ENCODE results near the gene PXDN.

Gene PXDN

DNA sequence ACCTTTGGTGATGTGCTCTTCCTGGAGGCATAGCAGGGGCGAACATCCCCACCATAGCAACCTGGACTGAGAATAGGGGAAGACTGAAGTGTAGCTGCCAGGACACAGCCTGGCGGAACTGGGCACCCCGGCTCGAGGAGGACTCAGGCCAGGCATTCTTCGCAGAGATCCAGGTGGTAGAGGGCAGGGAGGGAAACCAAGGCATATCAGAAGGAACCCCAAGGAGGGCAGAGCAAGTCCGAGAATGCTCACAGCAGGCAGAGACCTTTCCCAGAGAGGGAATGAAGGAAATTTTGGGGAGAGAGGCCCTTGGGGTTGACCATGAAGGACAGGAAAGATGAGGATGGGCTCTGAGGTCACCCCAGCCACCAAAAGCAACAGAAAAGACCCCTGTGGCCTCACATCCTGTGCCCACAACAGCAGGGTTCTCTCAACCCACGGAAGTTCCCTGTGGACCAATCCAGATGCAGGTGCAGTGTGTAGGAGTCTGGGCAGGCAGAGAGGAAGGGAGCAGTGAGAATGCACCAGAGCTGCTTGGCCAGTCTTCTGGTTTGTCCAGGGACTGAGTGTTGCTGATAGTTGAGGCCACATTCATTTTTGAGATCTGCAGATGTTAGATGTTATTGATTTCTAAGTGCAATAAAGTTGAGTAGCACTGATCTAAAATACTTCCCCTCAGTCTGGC, 136.9 kb downstream of the PXDN start:
- no peak for DNase-seq

DNA sequence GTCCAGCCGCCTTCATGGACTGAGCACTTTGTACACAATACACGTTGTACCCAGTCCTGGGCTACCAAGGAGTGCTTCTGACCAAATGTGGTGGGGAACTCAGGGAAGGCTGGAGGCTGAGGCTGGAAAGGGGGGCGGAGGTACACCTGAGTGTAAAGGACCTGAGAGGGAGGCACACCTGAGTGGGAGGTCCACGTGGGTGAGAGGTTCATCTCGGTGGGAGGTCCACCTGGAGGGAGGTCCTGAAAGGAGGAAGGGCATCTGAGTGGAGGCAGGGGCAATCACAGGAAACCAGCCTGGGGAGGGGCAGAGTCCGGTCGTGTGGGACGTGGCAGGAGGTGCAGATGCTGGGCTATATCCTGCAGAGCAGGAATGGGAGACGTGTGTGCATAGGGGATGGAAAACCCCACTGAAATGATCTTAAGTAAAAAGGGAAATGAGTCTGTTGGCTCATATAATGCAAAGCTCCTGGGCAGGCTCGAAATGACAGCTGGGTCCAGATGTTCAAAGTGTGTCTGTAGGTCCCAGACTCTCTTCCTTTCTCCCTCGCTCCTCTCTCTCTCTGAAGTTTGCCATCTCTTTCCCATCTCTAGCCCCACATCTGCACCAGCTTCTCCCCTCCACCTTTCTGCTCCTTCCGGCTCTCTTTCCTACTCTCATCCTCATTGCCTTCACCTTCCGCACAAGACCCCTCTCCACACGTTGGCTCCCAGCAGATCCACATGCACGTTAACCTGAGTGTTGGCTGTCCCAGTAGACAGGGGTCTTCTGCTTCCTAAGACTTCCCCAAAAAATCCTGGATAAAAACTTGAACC, 137.7 kb downstream of the PXDN start:
- no peak for DNase-seq

DNA sequence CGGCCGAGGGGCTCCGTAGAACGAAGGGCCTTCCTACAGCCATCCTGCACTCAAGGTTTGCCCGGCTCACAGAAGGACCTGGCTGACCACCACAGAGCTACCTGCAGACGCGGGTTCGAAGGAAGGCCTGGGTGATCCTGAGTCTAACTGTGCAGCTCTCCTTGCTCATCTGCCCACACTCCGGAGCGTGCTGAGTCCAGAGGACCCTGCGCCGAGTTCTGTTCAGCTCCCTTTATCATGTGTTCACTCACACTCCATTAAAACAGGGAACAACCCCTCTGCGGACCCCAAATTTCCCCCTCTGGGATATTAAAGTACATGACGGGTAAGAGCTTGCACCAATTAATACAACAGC, 138.3 kb downstream of the PXDN start:
- no peak for DNase-seq

DNA sequence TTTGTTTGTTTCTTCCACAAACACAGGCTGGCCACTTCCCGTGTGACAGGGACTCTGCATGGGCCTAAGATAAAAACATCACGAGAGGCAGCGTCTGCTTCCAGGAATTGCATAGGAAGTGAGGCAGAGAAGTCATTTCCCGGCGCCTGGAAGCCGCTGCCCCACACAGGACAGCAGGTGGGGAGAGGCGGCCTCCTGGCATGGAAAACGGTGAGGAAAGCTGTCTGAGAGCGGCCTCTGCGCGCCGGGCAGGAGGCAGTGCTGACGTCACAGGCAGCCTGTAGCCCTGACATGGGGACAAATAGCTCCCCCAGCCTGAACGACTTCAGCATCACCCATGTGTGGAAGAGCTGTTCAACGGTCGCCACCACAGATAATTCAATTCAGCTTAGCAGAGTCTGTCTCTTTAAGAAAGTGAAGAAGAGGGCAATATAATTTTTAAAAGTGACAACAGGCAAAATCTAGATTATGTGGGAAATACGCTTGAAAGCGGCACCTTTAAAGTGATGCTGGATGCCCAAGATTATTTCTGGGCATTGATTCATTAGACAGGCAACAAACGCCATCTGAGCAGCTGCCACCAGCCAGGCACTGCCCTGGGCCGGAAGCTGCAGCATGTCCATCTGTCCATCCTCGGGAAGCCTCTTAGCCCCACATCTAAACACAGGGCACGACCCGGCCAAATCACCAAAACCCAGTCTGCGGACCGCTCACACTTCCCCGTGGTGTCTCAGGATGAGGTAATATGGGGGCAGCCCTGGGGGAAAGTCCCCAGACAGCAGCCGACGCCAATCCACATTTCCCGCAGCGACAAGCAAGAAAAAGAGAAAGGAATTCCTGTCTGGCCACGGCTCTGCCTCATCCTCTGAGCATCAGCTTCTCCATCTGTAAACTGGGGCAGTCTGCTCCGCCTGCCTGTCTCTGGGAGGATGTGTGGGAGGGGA, 138.9 kb downstream of the PXDN start:
- peak; percentile 63 for DNase-seq

DNA sequence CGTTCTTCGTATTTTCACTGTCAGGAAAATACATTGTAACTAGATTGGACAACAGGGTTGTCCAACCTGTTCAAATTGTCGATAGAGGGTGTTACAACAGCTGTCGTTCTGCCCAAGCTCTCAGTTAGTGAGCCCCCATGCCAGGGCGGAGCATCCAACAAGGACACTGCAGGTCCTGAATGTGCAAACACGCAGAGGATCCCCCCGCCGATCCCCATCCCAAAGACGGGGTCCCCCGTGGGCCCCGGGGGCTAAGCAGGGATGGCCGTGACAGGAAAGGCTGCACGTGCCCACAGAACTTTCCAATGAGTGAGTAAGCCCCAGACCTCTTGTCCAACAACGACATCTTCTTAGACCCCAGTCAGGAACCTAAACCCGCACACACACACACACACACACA, 140.8 kb downstream of the PXDN start:
- DNase-seq = no peak

DNA sequence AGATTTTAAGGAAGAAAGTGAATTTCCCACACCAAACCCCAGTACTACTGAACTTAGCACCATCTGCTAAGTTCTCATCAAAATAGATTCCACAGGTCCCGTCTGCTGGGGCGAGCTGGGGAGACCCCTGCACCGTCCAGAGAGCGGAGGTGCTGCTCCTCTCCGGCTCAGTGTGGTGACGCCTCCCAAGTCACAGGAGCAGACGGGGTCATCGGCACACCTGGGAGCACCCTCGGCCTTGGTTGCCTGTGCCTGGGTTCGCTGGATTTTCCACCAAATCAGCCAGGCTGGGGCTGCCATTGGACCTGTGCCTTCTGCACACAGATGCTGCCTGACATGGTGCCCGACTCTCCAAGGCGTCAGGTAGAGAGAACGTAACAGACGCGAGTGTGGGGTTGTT, 141.3 kb downstream of the PXDN start:
- no peak for DNase-seq

DNA sequence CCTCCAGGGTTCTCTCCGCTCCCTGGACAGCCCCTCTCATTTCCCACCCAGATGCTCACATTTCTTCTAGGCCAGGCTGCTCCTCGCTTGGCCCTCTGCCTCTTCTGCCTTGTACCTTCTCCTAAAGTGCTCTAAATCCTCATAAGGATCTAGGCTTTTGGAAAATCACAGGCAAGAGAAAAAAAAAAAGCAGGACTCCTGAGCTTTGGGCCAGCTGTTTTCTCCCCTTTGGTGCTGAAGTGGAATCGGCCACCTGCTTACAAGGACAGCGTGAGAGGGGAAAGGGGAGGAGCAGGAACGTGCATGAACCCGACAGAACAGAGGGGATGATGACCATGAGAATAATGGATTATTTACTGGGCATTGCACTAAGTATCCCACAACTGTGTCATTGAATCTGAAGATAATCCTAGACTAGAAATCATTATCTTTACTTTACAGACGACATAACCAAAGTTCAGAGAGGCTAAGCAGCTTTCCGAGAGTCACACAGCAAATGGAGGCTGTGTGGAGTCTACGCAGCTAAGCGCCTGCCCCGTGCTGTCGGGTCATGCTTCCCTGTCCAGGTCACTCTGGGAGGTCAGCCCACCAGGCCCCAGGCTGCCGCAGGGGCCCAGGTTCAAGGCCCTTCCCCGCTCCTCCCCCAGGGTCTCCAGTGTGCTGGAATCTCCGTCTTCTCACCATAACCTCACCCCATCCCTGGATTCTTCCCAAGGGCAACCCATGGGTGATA, 141.9 kb downstream of the PXDN start:
- DNase-seq = no peak

DNA sequence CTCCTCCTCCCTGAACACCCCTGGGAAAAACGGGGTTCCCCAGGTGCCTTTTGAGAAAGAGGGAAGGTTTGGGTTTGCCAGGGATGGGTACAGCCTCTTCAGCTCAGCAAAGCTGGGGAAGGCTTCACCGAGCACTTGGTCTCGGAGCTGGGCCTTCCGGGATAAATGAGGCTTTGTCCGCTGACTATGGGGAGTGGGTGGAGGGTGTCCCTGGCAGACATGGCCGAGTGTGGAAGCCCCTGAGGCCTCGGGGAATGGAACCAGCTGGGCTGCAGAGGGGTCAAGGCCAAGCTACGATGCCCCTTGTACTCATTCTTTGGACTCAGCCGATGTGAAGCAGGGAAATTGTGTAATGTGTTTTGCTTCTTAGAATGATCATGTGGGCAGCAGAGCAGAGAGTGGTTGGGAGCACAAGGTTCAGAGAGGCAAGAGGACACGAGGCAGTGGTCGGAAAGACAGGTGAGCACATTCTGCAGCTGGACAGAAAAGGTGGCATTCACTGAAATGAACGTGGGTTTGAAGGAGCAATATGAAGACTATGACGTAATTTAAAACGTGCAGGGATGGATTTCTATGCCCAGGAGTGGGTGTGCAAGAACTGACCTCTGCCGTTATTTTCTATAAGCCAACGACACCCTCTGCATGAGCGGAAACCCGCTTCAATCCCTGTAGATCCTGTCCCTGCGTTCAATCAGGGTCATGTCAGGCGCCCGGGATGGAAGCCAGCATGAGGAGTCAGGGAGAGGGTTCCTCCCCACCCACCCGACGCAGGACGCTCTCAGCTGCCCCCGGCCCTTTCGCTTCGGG, 142.6 kb downstream of the PXDN start:
- no peak for DNase-seq

DNA sequence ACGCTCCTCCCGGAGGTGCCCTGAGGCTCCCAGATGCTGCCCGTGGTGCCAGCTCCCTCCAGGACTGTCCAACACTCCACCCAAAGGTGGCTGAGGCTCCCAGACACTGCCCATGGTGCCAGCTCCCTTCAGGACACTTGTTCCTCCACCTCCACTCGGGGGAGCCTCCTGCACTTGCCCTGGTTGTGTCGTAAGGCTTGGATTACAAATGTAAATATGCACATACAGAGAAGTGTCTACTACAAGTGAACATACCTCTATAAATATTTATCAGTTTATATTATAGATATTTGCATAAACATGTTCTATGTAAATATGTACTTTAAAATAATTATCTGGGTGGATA, 143.3 kb downstream of the PXDN start:
- DNase-seq = no peak

DNA sequence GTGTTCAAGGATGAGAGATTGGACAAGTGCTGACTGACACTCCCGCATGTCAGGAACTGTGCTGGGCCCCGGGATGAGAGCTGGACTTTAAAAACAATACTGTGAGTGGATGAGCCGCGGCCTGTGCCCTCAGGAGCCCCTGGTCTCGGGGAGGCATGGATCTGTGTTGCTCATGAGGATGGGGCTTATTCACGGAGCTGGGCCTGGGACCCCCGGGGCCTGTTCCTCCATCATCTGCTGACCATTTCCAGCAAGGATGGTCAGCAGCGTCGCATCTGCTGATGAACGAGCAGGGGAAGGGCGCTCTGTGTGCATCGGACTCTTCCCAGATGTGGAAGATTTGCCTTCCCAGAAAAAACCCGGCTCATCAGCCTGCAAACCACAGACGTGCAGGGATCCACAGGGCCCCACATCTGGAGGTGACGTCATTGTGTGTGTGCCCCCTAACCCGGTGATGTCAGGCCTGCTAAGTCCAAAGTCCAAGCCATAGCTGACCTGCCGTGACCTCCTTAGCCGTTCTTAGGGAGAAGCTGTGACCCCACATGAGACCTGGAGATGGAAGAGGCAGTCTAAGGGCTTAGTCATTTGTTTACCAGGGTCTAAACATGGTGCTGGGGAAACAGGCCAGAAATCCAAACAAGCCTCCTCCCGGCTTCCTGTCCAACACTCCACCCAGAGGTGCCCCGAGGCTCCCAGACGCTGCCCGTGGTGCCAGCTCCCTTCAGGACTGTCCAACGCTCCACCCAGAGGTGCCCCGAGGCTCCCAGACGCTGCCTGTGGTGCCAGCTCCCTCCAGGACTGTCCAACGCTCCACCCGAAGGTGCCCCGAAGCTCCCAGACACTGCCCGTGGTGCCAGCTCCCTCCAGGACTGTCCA, 143.9 kb downstream of the PXDN start:
- no peak for DNase-seq

DNA sequence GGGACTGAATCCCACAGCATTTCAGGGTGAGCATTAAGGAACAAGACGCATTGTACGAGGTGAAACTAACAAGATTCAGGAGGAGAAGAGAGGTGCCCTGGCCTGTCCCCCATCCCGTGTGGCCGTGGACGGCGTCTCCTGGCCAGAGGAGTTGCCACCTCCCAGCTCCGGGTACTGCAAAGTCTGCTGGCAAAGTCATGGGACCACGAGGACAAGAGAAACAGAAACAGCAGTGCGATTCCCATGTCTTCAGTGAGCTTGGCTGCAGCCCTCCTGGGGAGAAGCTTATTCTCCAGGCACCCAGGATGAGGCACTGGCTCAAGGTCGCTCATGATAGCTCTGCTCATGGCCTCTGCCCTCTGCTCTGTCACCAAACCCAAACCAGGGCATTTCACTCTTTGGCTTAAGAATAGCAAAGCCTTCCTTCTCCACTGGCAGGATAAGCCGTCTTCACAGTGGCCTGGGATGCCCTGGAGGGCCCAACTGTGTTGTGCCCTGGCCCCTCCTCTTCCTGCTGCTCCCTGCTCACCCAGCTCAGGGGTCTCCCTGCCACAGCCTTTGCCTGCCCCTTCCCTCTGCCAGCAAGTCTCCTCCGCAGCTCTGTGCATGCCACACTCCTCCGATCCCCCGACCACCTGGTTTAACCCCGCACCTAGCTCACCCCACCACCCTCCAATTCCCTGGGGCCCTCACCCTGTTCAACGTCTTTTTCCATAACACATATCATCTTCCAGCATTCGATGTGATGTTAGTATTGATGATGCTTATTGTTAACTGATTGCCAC, 144.8 kb downstream of the PXDN start:
- DNase-seq = no peak

DNA sequence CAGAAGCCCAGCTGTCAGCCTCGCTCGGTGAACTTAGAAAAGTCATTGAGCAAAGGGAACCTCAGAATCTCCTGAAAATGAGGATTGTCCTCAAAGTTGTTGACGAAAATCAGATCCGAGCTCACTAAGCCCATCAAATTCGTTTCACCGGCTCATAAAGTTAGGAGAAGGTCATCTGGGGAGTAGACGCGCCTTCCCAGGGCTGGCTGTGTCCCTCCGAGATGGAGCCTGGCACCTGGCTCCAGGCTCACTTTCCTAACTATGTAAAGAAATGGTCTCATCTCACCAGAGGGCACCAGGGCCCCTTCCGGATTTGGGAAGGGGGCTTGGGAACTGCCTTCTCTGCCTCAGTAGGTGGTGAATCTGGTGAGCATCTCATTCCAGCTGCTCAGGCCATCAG, 145.5 kb downstream of the PXDN start:
- DNase-seq = no peak

DNA sequence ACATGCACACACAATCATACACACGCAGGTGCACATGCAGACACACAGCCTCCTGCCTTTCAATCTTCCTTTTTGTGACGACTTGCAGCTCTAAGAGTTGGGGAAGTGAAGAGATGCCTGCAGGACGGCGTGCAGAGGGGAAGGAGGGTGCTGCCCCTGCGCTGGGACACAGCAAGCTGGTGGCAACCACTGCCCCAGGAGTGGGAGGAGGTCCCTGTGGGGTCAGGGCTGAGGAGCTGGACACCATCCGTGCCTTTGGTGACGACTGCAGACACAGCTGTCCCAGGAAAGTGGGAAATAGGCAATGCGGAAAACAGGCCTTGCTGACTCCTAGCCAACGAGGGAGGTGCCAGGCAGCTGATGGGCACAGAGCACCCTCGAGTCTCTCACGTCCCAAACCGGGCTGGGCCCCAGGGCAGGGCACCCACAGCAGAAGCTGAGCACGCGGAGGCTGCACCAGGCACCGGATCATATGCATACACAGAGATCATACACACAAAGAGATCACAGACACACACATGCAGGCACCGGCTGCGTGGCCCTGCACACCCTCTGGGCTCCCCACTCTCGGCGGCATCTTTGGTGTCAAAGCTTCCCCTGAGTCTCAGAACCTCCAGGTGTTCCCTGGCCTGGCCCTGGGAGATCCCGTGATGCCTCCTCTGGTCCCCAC, 146.1 kb downstream of the PXDN start:
- no peak for DNase-seq

DNA sequence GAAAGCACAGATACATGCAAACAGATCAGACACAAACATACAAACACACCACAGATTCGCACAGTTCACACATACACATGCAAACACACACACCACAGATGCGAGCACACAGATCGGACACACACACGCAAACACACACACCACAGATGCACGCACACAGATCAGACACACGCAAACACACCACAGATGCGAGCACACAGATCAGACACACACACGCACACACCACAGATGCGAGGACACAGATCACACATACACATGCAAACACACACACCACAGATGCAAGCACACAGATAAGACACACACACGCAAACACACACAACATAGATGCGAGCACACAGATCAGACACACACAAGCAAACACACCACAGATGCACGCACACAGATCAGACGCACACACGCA, 149.0 kb downstream of the PXDN start:
- no peak for DNase-seq

DNA sequence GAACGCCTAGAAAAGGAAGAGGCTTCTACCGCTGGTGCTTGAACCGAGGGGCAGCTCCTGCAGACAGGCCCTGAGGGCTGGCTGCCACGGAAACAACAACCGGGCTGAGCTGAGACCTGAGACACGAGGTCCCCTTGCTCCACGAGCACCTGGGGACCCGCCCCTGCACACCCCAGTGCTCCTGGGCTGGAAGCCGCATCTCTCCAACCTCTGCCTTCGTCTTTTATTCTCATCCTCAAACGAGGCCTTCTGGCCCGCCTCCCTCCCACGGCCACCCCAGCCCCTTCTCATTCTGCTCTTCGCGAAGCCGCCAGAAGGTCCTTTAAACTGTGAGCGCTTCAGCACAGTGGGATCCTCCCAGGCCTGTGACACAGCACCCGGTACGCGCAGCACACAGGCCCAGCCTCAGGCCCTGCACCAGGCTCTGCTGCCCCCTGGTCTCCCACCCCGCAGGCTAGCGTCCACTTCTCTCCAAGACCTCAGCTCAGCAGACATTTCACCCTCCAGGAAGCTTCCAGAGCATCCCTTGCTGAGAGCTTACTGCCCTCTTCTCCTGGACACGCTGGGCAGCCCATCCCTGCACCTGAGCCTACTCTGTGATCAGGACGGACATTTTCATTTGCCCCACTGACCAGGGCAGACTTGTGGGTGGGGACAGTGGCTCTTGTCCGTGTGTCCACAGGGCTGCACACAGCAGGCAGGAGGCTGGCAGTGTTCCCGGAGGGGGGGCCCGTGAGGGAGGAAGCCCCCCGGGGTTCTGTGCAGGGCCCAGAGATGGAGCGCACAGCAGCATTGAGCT, 149.7 kb downstream of the PXDN start:
- no peak for DNase-seq

DNA sequence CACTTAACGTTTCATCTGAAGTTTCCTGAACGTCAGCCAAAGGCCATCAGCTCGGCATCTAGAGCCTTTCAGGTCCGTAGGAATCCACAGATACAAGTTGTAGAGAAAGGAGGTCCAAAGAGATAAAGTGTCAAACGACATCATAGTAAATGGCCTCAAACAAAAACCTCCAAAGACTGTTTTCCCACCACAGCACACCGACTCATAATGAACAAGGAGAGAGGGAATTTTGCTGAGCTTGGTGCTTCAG, 150.3 kb downstream of the PXDN start:
- no peak for DNase-seq

DNA sequence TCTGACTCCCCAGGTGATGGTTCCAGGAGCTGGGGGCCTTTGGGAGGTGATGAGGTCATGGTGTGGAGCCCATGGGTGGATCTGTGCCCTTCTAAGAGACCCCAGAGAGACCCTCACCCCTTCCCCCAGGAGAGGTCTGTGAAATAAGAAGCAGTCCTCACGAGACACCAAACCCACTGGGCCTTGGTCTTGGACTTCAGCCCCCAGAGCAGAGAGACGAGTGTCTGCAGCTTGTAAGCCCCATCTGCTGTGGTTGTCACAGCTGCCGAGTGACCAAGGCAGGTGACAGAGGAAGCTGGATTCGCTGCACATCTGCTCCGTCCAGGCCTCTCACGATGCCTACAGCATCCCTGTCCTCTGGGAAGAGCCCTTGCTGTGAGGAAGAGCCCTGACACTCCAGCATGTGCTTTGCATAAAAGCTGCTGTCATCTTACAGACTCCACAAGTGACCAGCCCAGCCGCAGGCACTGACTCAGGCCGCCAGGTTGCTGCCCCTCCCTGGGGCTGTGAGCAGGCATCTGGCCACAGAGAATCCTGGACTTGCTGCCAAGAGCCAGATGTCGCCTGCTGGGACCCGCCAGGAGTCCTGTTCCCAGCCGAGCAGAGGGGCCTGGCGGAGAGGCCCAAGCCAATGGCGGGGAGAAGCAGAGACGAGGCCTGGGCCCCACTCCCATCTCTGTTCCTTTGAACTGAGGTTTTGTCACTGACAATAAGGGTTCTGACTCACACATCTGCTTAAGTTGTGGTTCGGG, 150.8 kb downstream of the PXDN start:
- peak; percentile 38 for DNase-seq

Data from kidney glomerular epithelial cell (primary cell).